Ovary (tissue), 9 donors: ENCODE measurements around the gene CACNA1D. TPM values are rescaled to one million over a fixed set of nuclear protein-coding genes. Genes with fewer than 3 reads are reported as not detected.

ENCODE experiments used
- DNase-seq, 5 donors: peaks; one replicate each; pipeline ENCODE4 v3.0.0-alpha.2; 2019 to 2020
- H3K27ac ChIP-seq, 2 donors: fragments of 200-600 bp; one replicate each; pipeline versions ENCODE4 v1.5.1 to v1.8.0; 2019 to 2022
- H3K27me3 ChIP-seq: fragments of 200-600 bp; one replicate; pipeline ENCODE4 v1.8.0; 2022
- H3K36me3 ChIP-seq: fragments of 200-600 bp; sonication (generic); one replicate; pipeline ENCODE4 v1.5.1; 2019
- H3K4me1 ChIP-seq: one replicate; pipeline ENCODE4 v1.8.1; 2013; ENCODE audit warnings: mild to moderate bottlenecking, moderate library complexity; ENCODE audit not compliant: insufficient read depth
- H3K4me3 ChIP-seq: fragments of 200-600 bp; sonication (generic); one replicate; pipeline ENCODE4 v1.5.1; 2017
- H3K9me3 ChIP-seq, 2 donors: fragments of 200-600 bp in 1 of 2; sonication (generic) in 1 of 2; one replicate each; pipeline versions ENCODE4 v1.5.1 to v1.8.1; 2013 to 2019; ENCODE audit warnings: mild to moderate bottlenecking in 1 of 2, moderate library complexity in 1 of 2
- CTCF ChIP-seq, 3 donors: fragments of 450-650 bp in 2 of 3; fragments of 200-600 bp in 1 of 3; IDR thresholded peaks; one replicate each; pipeline versions ENCODE4 v1.5.1 to v1.8.0; 2016 to 2022; ENCODE audit warnings: antibody characterized with exemption in 3 of 3, mild to moderate bottlenecking in 1 of 3
- EP300 ChIP-seq: sonication (generic); formaldehyde crosslinking; IDR thresholded peaks from one replicate; pipeline ENCODE4 v1.6.1; 2017; ENCODE audit warnings: antibody characterized with exemption
- POLR2A ChIP-seq: fragments of 450-650 bp; IDR thresholded peaks from one replicate; pipeline ENCODE4 v1.6.1; 2017; ENCODE audit warnings: antibody characterized with exemption, mild to moderate bottlenecking, moderate library complexity
- WGBS, 3 donors: extraction: QIAGEN DNeasy Blood & Tissue Kit in 1 of 3; methylation state at CpG; one replicate each; pipeline versions ENCODE4 v1.1.5 to v1.1.7; 2013 to 2017; 5-methylcytosine and 5-hydroxymethylcytosine counted together
- intact Hi-C, 4 donors: fragments of 100-400 bp; cut with DNase I; formaldehyde crosslinking; loops; one replicate each; pipeline versions ENCODE4 v1.11.0 to v1.15.1; 2022 to 2023
- polyA plus RNA-seq, 2 donors: library from polyadenylated mRNA; stranded (reverse); fragments of 200-250 nt in 1 of 2; fragments of 350-450 nt in 1 of 2; fragmentation: Illumina TruSeq in 1 of 2; extraction: RNeasy Lipid Tissue Mini Kit (QIAGEN cat#74804) in 1 of 2; gene quantifications; one replicate each; pipeline ENCODE4 v1.2.3, GENCODE V29; 2013 to 2014
- total RNA-seq, 7 donors: library from RNA; depleted of rRNA in 2 of 7; stranded (reverse); fragments of >200 nt in 2 of 7; fragmentation: NEBNext Ultra II Directional in 3 of 7; extraction: Animal tissue kit (Norgen Biotek cat#: 25700) in 3 of 7; gene quantifications; one replicate each; pipeline versions ENCODE4 v1.1.0 to v1.2.4, GENCODE V29; 2016 to 2023
- donor health status: DM: no; HTN: no; CAD: no; lungs with moderate emphysema.
- donor health status: DM: no; HTN: no; CAD: no.
- donor health status: Bipolar disorder and iron deficiency.
- donor health status: DM: yes; HTN: yes; CAD: no.
- donor health status: DM: no; HTN: no; CAD: no.
- donor health status: DM: yes; HTN: yes; CAD: no.

CACNA1D gene
- total and polyA plus RNA-seq, 9 donors: 0.23 to 9.3 (median 5.1) TPM

- no peak overlapping the region for H3K4me3 ChIP-seq
- no peak overlapping the region for H3K27ac ChIP-seq
- WGBS, 3 donors: 64 to 82% (median 80%) methylated on average over 7 of the region's 7 CpGs
- H3K36me3 ChIP-seq: no peaks in the 10 kb centered on the region
- intact Hi-C loops: no loop called here
- no peaks in the 10 kb centered on the region for H3K27me3 ChIP-seq
- H3K4me1 ChIP-seq: no peaks in the 10 kb centered on the region
- TF ChIP-seq EP300 (no peak), CTCF (IDR thresholded peaks at IDR 0.05) (no peak), POLR2A (no peak)
- DNase-seq: no peak
- H3K9me3 ChIP-seq: no peaks in the 10 kb centered on the region
Observed at GRCh38 chr3:53545996-53546359, 51.6 kb downstream of the CACNA1D start.

- Histone ChIP-seq H3K27ac (no peak overlapping the region), H3K9me3 (no peaks in the 10 kb centered on the region), H3K4me1 (no peaks in the 10 kb centered on the region), H3K27me3 (no peaks in the 10 kb centered on the region), H3K4me3 (no peak overlapping the region), H3K36me3 (no peaks in the 10 kb centered on the region)
- DNase-seq: no peak
- intact Hi-C loops: no loop called here
- TF ChIP-seq EP300 (no peak), POLR2A (no peak), CTCF (IDR thresholded peaks at IDR 0.05) (no peak)
- 87 to 93% (median 90%) methylated on average over 8 of the region's 8 CpGs for WGBS, 3 donors
Observed at GRCh38 chr3:53547327-53547726, 52.9 kb downstream of the CACNA1D start.

GRCh38 chr3:53550005-53550620 is 55.7 kb downstream of the CACNA1D start:
- WGBS, 3 donors: 59 to 63% (median 61%) methylated on average over 8 of the region's 8 CpGs
- DNase-seq: no peak
- H3K36me3 ChIP-seq: no peaks in the 10 kb centered on the region

GRCh38 chr3:53551324-53551723 is 56.9 kb downstream of the CACNA1D start:
- TF ChIP-seq CTCF (IDR thresholded peaks at IDR 0.05) (no peak), EP300 (no peak)
- Histone ChIP-seq H3K4me3 (no peak overlapping the region), H3K27ac (no peak overlapping the region), H3K4me1 (no peaks in the 10 kb centered on the region), H3K9me3 (no peaks in the 10 kb centered on the region), H3K36me3 (no peaks in the 10 kb centered on the region), H3K27me3 (no peaks in the 10 kb centered on the region)
- no peak for DNase-seq
- intact Hi-C loops: no loop called here
- 80 to 88% (median 82%) methylated on average over 7 of the region's 7 CpGs for WGBS, 3 donors

More at GRCh38 chr3:53550005-53550620, 55.7 kb downstream of the CACNA1D start:
- TF ChIP-seq EP300: no peak
- no peak for TF ChIP-seq POLR2A
- TF ChIP-seq CTCF (IDR thresholded peaks at IDR 0.05): no peak
- intact Hi-C loops: no loop called here
- H3K9me3 ChIP-seq: no peaks in the 10 kb centered on the region
- no peaks in the 10 kb centered on the region for H3K27me3 ChIP-seq
- H3K4me3 ChIP-seq: no peak overlapping the region
- H3K27ac ChIP-seq: no peak overlapping the region
- H3K4me1 ChIP-seq: no peaks in the 10 kb centered on the region
